SK-MEL-5 (cell line): ENCODE data around the gene AGBL4. TPM values are rescaled to one million over a fixed set of nuclear protein-coding genes. Genes with fewer than 3 reads are reported as not detected.
"Not testable (repeated sequence)": the region's sequence is repeated elsewhere in the genome, so short reads cannot be mapped to it uniquely, and the experiment has no call there.

Experiments used
- DNase-seq: peaks from one replicate; pipeline ENCODE4 v3.0.0-alpha.2; 2016; ENCODE audit warnings: low read depth, low spot score
- in situ Hi-C: cut with HindIII; loops from 2 replicates; pipeline ENCODE4 v1.10.0; 2016; ENCODE audit warnings: low sequenced_read_pairs, high pct_unique_total_duplicates, low pct_unique_long_range_greater_than_20kb
- total RNA-seq: library from RNA; depleted of rRNA; stranded (reverse); fragments of >200 nt; shearing (Covaris generic); gene quantifications from 2 replicates; pipeline ENCODE4 v1.2.3, GENCODE V29; 2014

Gene AGBL4
- total RNA-seq, 1 experiment from 2014 or later = 0.50 TPM

DNA sequence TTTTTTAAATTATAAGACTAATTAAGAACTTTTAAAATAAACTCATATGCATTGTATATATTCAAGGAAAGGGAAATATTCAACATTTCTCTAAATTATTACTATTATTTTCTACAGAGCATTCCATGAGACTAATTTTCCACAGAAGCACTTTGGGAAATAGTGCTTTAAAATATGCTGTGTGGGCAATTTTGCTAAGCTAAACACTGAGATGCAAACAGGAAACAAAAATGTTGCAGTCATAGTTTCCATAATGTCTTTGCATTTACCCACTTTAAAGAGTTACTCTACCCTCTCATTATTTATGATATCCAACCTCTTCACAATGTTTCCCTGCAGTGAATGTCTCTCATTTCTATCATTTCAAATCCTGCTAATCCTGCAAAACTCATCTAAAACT lies 977.4 kb downstream of the AGBL4 start:
- DNase-seq = no peak
- in situ Hi-C loops = no loop called here

DNA sequence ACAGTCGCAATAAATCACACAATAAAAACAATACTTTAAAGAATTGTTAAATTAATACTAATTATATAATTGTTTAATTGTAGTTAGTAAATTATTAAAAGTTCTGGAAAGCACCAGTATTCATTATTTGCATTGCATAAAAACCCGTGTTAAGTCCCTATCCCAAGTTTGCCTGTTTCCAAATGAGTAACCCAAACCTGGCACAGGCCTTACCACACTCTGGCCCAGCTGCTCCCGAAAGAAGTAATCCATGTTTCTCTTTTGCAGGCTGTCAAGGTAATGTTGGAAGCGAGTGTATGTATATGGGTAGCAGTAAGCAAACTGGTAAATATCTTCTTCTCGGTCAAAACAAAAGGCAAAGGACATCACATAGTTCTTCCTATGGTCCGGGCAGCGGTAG lies 978.4 kb downstream of the AGBL4 start:
- no peak for DNase-seq
- in situ Hi-C loops = no loop called here

DNA sequence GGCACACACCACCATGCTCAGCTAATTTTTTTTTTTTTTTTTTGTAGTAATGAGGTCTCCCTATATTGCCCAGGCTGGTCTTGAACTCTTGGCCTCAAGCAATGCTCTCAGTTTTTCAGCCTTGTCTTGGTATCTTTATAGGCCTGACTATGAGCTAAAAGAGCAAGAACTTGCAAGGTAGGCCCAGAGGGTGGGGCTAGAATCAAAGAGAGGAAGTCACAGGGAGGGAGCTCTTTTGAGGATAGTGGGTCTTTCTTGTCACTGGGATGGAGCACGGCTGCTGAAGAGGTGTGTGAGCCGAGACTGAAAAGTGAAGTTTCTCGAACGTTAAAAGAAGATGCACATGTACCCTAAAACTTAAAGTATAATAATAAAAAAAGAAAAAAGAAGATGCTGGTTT lies 987.1 kb downstream of the AGBL4 start:
- in situ Hi-C loops = no loop called here
- DNase-seq = peak; percentile 25

DNA sequence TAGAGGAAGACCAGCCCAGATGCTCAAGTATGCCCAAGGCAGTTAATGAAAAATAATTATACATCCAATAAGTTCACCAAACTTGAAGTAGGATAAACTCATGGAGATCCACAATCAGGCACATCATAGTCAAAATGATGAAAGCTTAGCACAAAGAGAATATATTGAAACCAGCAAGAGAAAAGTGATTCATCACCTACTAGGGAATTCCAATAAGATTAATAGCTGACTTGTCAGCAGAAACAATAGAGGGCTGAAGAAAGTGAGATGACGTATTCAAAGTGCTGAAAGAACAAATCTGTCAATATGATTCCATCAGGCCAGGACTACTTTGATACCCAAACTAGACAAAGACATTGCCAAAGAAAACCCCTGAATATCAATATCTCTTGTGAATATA lies 995.4 kb downstream of the AGBL4 start:
- no peak for DNase-seq
- in situ Hi-C loops = no loop called here

DNA sequence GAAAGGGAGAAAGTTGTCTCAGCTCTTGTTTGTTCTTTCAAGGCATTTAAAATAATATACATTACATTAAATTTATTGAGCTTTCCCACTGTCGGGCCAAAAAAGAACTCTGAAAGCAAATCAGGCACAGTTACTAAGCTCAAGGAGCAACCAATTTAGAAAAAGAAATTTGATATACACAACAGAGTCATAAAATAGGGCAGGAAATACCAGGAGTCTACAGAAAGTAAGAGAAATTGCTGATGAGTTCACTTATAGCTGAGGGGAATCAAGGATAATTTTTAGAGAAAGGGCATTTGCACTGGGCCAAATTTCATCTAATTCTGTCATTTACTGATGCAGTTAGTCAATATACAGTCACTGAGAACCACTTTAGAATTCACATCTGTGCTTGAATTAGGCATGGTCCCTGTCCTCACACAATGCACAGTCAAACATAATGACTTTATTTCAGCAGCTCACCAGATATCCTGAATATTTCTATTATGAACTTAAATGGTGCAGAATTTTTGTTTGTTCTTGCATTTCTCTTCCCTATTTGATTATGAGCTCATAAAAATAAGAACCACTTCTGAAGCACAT lies 997.4 kb downstream of the AGBL4 start:
- in situ Hi-C loops = no loop called here

DNA sequence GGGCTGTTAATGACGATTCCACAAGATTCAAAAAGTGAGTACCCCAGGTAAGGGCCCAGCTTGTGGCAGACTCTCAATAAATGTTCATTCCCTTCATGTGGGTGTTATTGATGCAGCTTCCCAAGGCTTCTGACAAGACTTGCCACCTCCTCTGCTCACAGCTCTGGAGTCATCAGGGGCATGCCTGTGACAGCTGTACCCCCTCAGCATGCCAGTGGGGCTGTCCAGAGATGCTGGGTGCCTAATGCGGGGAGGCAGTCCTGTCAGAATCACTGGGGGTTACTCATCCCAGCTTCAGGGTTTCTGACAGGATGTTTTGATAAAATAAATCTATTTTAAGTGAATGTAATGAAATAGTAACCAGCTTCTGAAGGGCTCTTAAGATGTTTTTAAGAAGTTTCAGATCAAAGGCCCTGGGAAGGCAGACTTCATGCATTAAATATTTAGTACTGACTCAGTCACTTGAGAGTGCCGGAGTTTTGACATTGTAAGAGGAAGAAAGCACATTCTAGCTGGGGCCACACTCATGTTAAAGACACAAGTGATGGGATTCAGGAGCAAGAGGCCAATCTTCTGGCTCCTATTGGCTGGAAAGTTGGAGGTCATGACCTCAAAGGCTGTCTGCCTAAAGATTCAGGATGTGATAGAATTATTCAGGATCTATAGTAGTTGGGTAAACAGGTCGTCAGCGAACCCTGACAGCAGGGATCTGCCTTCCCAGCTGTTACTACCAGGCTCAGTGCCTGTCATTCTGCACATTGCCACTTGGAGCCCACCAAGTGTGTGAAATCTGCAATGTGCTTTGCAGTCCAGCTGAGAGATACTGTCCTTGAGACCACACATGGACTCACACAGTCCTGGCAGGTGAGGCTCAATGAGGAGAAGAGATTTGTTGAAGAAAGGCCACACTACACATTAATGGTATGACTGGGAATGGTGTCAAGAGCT lies 1007.5 kb downstream of the AGBL4 start:
- in situ Hi-C loops = no loop called here
- peak; percentile 4 for DNase-seq

More for the DNA sequence above, 997.4 kb downstream of the AGBL4 start:
- DNase-seq = no peak

DNA sequence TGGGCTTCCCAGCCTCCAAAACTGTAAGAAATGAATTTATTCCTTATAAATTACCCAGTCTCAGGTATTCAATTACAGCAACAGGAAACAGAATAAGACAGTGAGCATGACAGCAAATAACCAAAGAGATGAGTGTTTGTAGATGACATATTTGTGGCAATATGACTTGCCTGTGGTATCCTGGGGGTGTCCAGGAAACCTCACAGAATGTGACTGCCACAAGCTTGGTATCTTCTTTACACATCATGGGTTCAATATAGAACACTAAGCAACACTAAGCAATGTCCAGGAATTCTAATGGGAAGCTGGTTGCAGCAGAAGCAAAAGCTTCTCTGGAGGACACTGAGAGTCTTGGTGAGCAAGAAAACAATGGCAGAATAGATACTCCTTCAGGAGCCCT lies 1010.7 kb downstream of the AGBL4 start:
- in situ Hi-C loops = no loop called here
- no peak for DNase-seq

DNA sequence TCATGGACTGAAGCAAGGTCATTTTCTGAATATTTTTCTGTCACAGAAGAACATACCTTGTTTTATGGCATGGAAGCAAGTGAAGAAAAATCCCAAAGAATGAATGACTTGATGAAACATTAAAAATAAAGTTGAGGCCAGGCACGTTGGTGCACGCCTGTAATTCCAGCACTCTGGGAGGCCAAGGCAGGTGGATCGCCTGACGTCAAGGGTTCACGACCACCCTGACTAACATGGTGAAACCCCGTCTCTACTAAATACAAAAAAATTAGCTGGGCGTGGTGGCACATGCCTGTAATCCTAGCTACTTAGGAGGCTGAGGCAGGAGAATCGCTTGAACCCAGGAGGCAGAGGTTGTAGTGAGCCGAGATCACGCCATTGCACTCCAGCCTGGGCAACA lies 1020.8 kb downstream of the AGBL4 start:
- DNase-seq, in situ Hi-C loops: not testable (repeated sequence)

DNA sequence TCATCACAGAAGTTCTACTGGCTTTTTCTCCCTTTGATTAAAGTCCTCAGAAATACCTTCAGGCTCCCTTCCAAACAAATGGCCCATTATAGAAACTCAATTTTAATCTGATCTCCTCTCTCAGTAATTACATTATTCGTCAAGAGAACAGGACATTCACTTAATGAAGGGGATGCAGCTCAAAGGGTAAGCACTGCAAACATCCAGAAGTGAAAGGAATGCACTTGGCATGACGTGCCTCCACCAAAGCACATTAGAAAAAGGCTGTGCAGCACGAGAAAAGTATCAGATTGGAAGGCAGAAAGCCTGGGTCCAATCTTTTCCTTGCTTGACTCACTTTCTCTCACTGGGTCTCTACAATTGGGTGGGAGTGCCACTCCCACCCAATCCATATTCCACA lies 1024.4 kb downstream of the AGBL4 start:
- no peak for DNase-seq
- in situ Hi-C loops = no loop called here

DNA sequence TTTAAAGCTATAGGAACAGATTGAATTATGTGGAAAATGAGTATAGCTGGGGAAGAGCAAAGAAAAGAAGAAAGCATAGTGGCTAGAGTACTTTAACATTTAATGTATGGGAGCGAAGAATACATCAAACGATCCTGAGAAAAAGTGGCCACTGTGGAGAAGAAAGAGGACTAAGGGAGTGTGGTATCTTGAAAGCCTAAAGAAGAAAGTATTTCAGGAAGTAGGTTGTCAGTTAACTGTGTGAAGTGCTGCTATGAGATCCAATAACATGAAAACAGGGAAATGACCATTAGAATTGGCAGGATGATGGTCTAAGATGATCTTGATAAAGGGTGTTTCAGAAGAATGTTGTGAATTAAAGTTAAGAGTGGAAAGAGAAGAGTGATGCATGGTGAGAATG lies 1027.4 kb downstream of the AGBL4 start:
- no peak for DNase-seq
- in situ Hi-C loops = no loop called here

DNA sequence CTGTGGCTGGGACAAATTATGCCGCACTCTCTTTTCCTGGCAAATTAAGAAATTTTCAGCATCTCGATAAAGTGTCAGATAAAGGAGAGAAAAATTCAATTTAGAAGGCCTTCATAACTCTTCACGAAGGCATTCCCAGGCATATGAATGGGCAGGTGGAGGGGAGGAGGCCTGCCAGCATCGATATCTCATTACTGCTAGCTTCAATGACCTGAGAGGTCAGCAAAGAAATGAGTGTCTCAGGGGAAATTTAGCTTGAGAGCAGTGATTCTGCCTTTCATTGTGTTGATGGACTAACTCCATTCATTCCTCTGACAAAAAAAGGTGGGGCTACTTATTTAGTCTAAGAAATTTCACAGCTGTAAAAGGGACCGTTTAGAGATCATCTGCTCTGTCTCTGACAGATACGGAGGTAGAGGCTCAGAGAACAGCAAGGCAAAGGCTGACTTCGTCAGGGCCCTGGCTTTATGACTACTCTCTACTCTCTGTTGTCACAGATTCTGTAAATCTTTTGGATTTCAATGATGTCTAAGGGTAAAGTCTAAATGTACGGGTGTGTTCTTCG lies 1035.0 kb downstream of the AGBL4 start:
- in situ Hi-C loops = no loop called here
- no peak for DNase-seq

DNA sequence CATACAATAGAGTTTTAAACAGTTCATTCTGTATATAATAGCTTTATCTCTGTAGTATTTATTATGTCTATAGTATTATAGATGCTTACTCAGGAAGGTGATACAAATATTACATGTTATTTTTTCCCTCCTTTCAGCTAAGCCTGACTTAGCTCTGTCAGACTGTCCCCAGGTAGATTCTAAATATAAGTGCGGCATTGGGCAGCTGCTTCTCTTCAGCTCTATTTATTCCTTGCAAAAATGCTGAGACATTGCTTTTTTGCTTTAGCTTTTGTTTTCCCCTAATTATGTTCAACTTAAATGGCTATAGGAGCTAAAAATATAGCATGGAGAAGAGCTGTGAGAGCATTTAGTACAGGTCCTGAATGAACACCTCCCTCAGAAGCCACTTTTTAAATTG lies 1043.8 kb downstream of the AGBL4 start:
- in situ Hi-C loops = no loop called here
- no peak for DNase-seq

DNA sequence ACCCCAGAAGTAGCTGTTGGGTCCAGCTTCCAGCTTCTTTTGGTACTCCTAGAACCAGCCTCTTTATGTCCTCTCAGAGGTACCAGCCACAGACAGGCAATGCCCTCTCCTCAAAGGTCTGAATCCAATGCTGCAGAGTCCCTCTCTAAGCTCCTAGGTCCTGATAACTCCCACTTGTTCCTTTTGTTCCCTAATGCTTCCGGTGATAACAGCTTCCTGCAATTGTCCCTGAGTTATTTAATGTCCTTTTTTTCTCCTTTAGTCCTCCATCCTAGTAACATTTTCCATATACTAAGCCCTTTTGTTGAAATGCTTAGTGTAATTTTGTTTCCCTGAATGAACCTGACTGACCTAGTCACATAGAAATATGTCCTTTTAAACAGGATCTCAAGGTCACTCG lies 1045.3 kb downstream of the AGBL4 start:
- in situ Hi-C loops = no loop called here
- no peak for DNase-seq

DNA sequence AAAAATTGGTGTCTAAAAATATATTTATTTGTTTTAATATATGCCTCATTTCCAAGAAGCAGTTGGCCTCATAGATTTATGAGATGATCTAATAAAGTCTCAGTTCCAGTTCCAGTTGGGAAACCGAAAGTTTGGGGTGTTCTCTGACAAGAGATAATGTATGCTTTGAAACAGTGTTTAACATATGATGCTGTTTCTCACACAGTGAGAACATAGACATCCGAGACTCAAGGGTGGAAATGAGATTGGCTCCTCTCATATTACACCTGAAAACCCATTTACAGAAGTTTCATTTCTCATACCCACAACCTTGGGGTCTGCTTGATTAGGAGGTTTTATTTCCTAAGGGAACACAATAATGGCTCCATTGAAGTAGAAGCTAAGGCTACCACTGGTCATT lies 1046.5 kb downstream of the AGBL4 start:
- no peak for DNase-seq
- in situ Hi-C loops = no loop called here

DNA sequence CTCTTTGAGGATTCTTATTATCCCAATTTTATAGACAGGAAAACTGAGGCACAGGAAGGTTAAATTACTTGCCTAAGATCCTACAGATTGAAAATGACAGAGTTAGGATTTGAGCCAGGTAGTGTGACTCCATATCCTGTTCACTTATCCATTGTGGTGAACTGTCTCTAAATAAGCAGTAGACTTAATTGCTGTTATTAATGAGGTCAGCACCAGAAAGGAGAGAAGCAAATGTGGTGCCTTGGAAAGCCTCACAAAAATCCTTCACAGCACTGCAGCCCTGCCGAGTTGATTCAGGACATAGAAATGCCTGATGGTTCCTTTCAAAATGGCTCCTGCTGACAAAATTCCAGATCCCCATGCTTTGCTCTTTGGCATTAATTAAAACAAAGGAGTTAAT lies 1053.8 kb downstream of the AGBL4 start:
- DNase-seq = no peak
- in situ Hi-C loops = no loop called here

DNA sequence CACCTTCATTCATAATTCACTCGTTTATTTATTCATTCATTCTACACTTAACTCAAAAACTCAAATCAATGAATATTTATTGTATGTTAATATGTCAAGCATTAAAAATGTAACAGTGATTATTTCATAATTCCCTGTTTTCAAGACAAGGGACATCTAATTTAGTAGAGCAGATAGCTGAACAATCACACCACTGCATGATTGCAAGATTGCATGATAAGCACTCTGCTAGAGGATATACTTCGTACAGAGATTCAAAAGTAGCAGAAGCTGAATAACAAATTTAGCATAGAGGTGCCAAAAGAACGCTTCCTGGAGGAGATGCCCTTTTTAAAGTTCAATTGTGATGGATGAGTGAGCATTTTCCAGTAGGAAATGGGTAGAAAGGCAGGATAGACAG lies 1056.4 kb downstream of the AGBL4 start:
- in situ Hi-C loops = no loop called here
- DNase-seq = no peak

DNA sequence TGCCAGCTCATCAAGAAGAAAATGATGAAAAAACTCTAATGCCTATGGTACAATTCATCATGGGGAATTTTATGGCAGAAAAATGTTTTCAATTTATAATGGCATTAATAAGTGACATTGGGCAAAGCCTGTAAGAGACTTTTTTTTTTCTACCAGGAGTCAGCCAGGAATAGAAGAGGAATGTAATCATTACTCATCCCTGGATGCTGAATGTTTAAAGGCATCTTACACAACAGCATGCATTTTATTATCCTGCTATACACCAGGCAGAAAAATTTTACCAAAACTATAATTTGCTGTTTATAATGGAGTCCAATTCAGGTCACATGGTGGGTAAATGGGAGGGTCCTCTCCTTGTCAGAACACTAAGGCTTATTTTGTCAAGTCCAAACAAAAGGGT lies 1057.2 kb downstream of the AGBL4 start:
- DNase-seq = no peak
- in situ Hi-C loops = no loop called here

DNA sequence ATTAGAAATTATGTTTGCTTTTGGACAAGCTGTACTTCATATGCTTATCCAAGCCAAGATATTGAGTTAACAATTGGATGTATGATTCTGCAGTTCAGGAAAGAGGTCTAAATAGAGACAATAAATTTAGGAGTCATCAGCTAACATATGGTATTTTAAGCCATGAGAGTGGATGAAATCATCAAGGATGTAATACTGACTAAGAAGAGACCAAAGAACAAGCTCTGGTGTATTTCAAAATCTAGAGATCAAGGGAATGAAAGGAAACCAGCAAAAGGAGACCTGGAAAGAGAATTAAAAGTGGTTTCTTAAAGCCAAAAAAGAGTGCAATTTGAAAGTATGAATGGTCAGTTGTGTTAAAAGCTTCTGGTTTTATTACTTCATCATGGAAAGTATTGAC lies 1063.4 kb downstream of the AGBL4 start:
- in situ Hi-C loops = no loop called here
- no peak for DNase-seq

DNA sequence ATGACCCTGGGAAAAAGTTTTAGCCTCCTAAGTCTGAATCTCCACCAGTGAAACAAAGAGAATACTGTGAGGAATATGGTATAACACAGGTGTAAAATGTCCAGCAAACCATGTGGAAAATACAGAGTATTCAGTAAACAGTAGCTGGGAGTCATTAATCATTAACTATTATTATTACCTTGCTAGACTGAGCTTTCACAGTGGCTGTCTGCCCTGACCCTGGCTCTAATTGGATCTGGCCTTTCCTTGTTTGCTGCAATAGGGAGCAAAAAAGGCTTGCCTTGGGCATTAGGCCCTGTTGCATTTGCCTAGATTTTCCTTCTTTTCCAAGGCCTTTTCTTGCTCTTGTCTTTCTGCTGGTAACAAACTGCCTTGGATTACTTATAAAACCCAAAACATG lies 1068.0 kb downstream of the AGBL4 start:
- in situ Hi-C loops = no loop called here
- no peak for DNase-seq
